HepG2 (cell line): ENCODE data around the gene SCAND1. TPM values are rescaled to one million over a fixed set of nuclear protein-coding genes. Genes with fewer than 3 reads are reported as not detected.

Experiments used
- ARID3A ChIP-seq: IDR thresholded peaks from 2 replicates; pipeline ENCODE4 v1.6.1; 2012; ENCODE audit warnings: low read depth, low read length, improper control_type of control experiment
- ASH2L ChIP-seq: fragments of 300-600, 200-600 bp; sonication (generic); IDR thresholded peaks from 2 replicates; pipeline ENCODE4 v1.7.0; 2017; ENCODE audit warnings: low read depth, mild to moderate bottlenecking, moderate library complexity, mixed read lengths, low read length; ENCODE audit not compliant: insufficient read length
- ATF7 ChIP-seq, 2 experiments: fragments of 450-650 bp in 1 of 2; sonication (generic) in 1 of 2; formaldehyde crosslinking in 1 of 2; IDR thresholded peaks; 2 replicates each; pipeline versions ENCODE4 v1.4.0 to v1.6.1; 2016 to 2020; ENCODE audit warnings: antibody characterized with exemption in 1 of 2, mild to moderate bottlenecking in 1 of 2, missing genetic modification reagents in 1 of 2
- CBX1 ChIP-seq: IDR thresholded peaks from one replicate; pipeline ENCODE4 v1.6.1; 2016; ENCODE audit warnings: antibody characterized with exemption, low read depth
- CBX5 ChIP-seq: sonication (generic); formaldehyde crosslinking; IDR thresholded peaks from 2 replicates; pipeline ENCODE4 v1.4.0; 2020; ENCODE audit warnings: missing genetic modification reagents, borderline replicate concordance
- CTCF ChIP-seq: sonication (generic); formaldehyde crosslinking; IDR thresholded peaks from 2 replicates; pipeline ENCODE4 v1.5.0; 2020; ENCODE audit warnings: mild to moderate bottlenecking, missing genetic modification reagents, moderate library complexity
- FIP1L1 ChIP-seq: fragments of 200-400 bp; formaldehyde crosslinking; IDR thresholded peaks from 2 replicates; pipeline ENCODE4 v1.6.1; 2018; ENCODE audit warnings: low read depth, mild to moderate bottlenecking, low read length, moderate library complexity, borderline replicate concordance; ENCODE audit not compliant: insufficient read depth
- FOXK1 ChIP-seq: sonication (generic); formaldehyde crosslinking; IDR thresholded peaks from 2 replicates; pipeline ENCODE4 v1.4.0; 2020; ENCODE audit warnings: low read depth, missing genetic modification reagents, borderline replicate concordance
- IKZF5 ChIP-seq: IDR thresholded peaks from 2 replicates; pipeline ENCODE4 v1.6.1; 2018; ENCODE audit warnings: missing genetic modification reagents, mild to moderate bottlenecking, missing compliant biosample characterization
- PAF1 ChIP-seq: IDR thresholded peaks from 2 replicates; pipeline ENCODE4 v1.6.1; 2016; ENCODE audit warnings: missing genetic modification reagents, missing compliant biosample characterization
- POGK ChIP-seq: sonication (generic); formaldehyde crosslinking; conservative IDR thresholded peaks from 2 replicates; pipeline ENCODE4 v1.8.0; 2022; ENCODE audit warnings: mild to moderate bottlenecking, moderate library complexity, missing genetic modification reagents
- REPIN1 ChIP-seq: sonication (generic); formaldehyde crosslinking; IDR thresholded peaks from 2 replicates; pipeline ENCODE4 v1.8.0; 2022; ENCODE audit warnings: missing genetic modification reagents, low read depth, mild to moderate bottlenecking, borderline replicate concordance
- SCMH1 ChIP-seq: sonication (generic); formaldehyde crosslinking; IDR thresholded peaks from 2 replicates; pipeline ENCODE4 v1.9.0; 2021; ENCODE audit warnings: missing genetic modification reagents, mild to moderate bottlenecking, borderline replicate concordance
- TP53 ChIP-seq: sonication (generic); formaldehyde crosslinking; conservative IDR thresholded peaks from 2 replicates; pipeline ENCODE4 v1.4.0; 2020; ENCODE audit warnings: missing genetic modification reagents
- ZFP82 ChIP-seq: sonication (generic); formaldehyde crosslinking; IDR thresholded peaks from 2 replicates; pipeline ENCODE4 v1.5.1; 2020; ENCODE audit warnings: mild to moderate bottlenecking, missing genetic modification reagents, borderline replicate concordance
- ZKSCAN8 ChIP-seq: IDR thresholded peaks from 2 replicates; pipeline ENCODE4 v1.6.1; 2016; ENCODE audit warnings: borderline replicate concordance, missing genetic modification reagents, missing compliant biosample characterization
- ZNF281 ChIP-seq: sonication (generic); formaldehyde crosslinking; IDR thresholded peaks from 2 replicates; pipeline ENCODE4 v1.4.0; 2020; ENCODE audit warnings: missing genetic modification reagents, borderline replicate concordance
- ZNF326 ChIP-seq: sonication (generic); formaldehyde crosslinking; IDR thresholded peaks from 2 replicates; pipeline ENCODE4 v1.4.0; 2020; ENCODE audit warnings: missing genetic modification reagents, borderline replicate concordance
- ZNF556 ChIP-seq: sonication (generic); formaldehyde crosslinking; IDR thresholded peaks from 2 replicates; pipeline ENCODE4 v1.4.0; 2020; ENCODE audit warnings: mild to moderate bottlenecking, missing genetic modification reagents, borderline replicate concordance
- ZSCAN30 ChIP-seq: sonication (generic); formaldehyde crosslinking; IDR thresholded peaks from 2 replicates; pipeline ENCODE4 v1.5.0; 2020; ENCODE audit warnings: mild to moderate bottlenecking, missing genetic modification reagents
- polyA plus RNA-seq, 8 experiments: library from polyadenylated mRNA; depleted of rRNA in 3 of 8; stranded (reverse) in 7 of 8; unstranded in 1 of 8; fragments of >200 nt; fragmentation: Illumina TruSeq in 4 of 8; extraction: Trizol in 4 of 8; gene quantifications; 2 replicates each; pipeline versions ENCODE4 v1.2.1 to v1.2.3, GENCODE V29; 2011 to 2016; ENCODE audit warnings: low read depth in 4 of 8, missing spikeins in 1 of 8, mixed read lengths in 1 of 8; ENCODE audit not compliant: insufficient read depth in 1 of 8
- total RNA-seq, 5 experiments: library from RNA; depleted of rRNA; stranded (reverse); fragments of >200 nt; fragmentation: Illumina TruSeq; extraction: Trizol; gene quantifications; 2 replicates each; pipeline ENCODE4 v1.2.3, GENCODE V29; 2016; ENCODE audit warnings: low read depth in 1 of 5

Gene SCAND1
- total and polyA plus RNA-seq, 2 of the 13 experiments (the other 11 are each of a cell fraction or from before 2014, with no cell fraction given) = 19.3 to 109 TPM

GRCh38 chr20:35947489-35947888 lies 6.8 kb downstream of the SCAND1 start (continued):
- TF ChIP-seq CBX1 = no peak
- no peak for TF ChIP-seq ATF7 (IDR thresholded peaks at IDR 0.05)
- no peak for TF ChIP-seq ATF7 (CRISPR knock-in tag; IDR thresholded peaks at IDR 0.05)
- TF ChIP-seq ZSCAN30 (CRISPR knock-in tag) = no peak
- peak; percentile 58 for TF ChIP-seq CTCF (CRISPR knock-in tag)
- no peak for TF ChIP-seq ZNF281 (CRISPR knock-in tag)
- TF ChIP-seq ARID3A = peak; percentile 48; the same call in 1 of the 2 replicates
- TF ChIP-seq ZKSCAN8 (CRISPR knock-in tag) = no peak
- peak; percentile 67; the same call in 1 of the 2 replicates for TF ChIP-seq REPIN1 (CRISPR knock-in tag)
- TF ChIP-seq PAF1 (CRISPR knock-in tag) = no peak
- no peak for TF ChIP-seq FOXK1 (CRISPR knock-in tag)
- no peak for TF ChIP-seq ZNF556 (CRISPR knock-in tag)
- TF ChIP-seq ASH2L = peak; percentile 14
- TF ChIP-seq FIP1L1 = no peak
- no peak for TF ChIP-seq ZFP82 (CRISPR knock-in tag)
- no peak for TF ChIP-seq TP53
- TF ChIP-seq CBX5 (CRISPR knock-in tag) = peak; percentile 36; the same call in 1 of the 2 replicates
- no peak for TF ChIP-seq POGK
- no peak for TF ChIP-seq ZNF326
- no peak for TF ChIP-seq IKZF5 (CRISPR knock-in tag)
- no peak for TF ChIP-seq SCMH1
